Neural cell (in vitro differentiated cells): ENCODE results near the gene COQ7. TPM values are rescaled to one million over a fixed set of nuclear protein-coding genes. Genes with fewer than 3 reads are reported as not detected.

Experiments
- H2AFZ ChIP-seq: fragments of 200-600, 300-800 bp; sonication (generic), shearing (Covaris generic); 2 replicates; pipeline ENCODE4 v1.6.0; 2014; ENCODE audit warnings: low read depth, mild to moderate bottlenecking, antibody characterized with exemption, low read length, moderate library complexity
- H3F3A ChIP-seq: fragments of 200-600 bp; shearing (Covaris generic); 2 replicates; pipeline ENCODE4 v1.6.1; 2016; ENCODE audit warnings: mild to moderate bottlenecking, moderate library complexity, mixed read lengths, antibody characterized with exemption, low read length; ENCODE audit not compliant: insufficient read depth, poor library complexity, severe bottlenecking
- H3K27ac ChIP-seq: fragments of 200-600, 300-800 bp; sonication (generic), shearing (Covaris generic); 2 replicates; pipeline ENCODE4 v1.5.1; 2014; ENCODE audit warnings: mild to moderate bottlenecking, low read length, moderate library complexity
- H3K27me3 ChIP-seq: fragments of 300-800, 200-600 bp; sonication (generic), shearing (Covaris generic); 2 replicates; pipeline ENCODE4 v1.6.0; 2014; ENCODE audit warnings: mild to moderate bottlenecking, low read depth, low read length, moderate library complexity; ENCODE audit not compliant: insufficient read depth
- H3K36me3 ChIP-seq: fragments of 300-800, 200-600 bp; sonication (generic), shearing (Covaris generic); 2 replicates; pipeline ENCODE4 v1.5.1; 2014; ENCODE audit warnings: mild to moderate bottlenecking, antibody characterized with exemption, low read length, moderate library complexity; ENCODE audit not compliant: insufficient read depth
- H3K4me2 ChIP-seq: fragments of 300-800, 200-600 bp; sonication (generic), shearing (Covaris generic); 2 replicates; pipeline ENCODE4 v1.6.0; 2014; ENCODE audit warnings: mild to moderate bottlenecking, low read length
- H3K4me3 ChIP-seq: fragments of 300-800, 200-600 bp; sonication (generic), shearing (Covaris generic); 2 replicates; pipeline ENCODE4 v1.5.1; 2014; ENCODE audit warnings: mild to moderate bottlenecking, low read length, moderate library complexity
- H3K79me2 ChIP-seq: fragments of 200-600 bp; shearing (Covaris generic); replicated peaks from 2 replicates; pipeline ENCODE4 v1.6.0; 2014; ENCODE audit warnings: mild to moderate bottlenecking, low read length, moderate library complexity; ENCODE audit not compliant: insufficient read depth
- H3K9ac ChIP-seq: fragments of 300-800, 200-600 bp; sonication (generic), shearing (Covaris generic); 2 replicates; pipeline ENCODE4 v1.6.1; 2016; ENCODE audit warnings: mild to moderate bottlenecking, low read length, mixed read lengths
- H3K9me2 ChIP-seq: fragments of 200-600 bp; shearing (Covaris generic); 2 replicates; pipeline ENCODE4 v1.6.1; 2016; ENCODE audit warnings: mild to moderate bottlenecking, low read length, mixed read lengths; ENCODE audit not compliant: insufficient read depth
- H3K9me3 ChIP-seq: fragments of 200-600, 300-800 bp; sonication (generic), shearing (Covaris generic); 2 replicates; pipeline ENCODE4 v1.6.1; 2016; ENCODE audit warnings: mild to moderate bottlenecking, mixed run types, low read length, moderate library complexity, mixed read lengths
- H4K20me1 ChIP-seq: fragments of 200-600 bp; shearing (Covaris generic); 2 replicates; pipeline ENCODE4 v1.6.1; 2016; ENCODE audit warnings: mild to moderate bottlenecking, mixed run types; ENCODE audit not compliant: insufficient read depth
- CTCF ChIP-seq: fragments of 450-650 bp; IDR thresholded peaks from 2 replicates; pipeline ENCODE4 v1.5.1; 2014; ENCODE audit warnings: antibody characterized with exemption, mild to moderate bottlenecking, moderate library complexity; ENCODE audit not compliant: poor library complexity, severe bottlenecking
- EP300 ChIP-seq: fragments of 450-650 bp; conservative IDR thresholded peaks from 2 replicates; pipeline ENCODE4 v1.6.1; 2014; ENCODE audit warnings: antibody characterized with exemption, mild to moderate bottlenecking, moderate library complexity; ENCODE audit not compliant: poor library complexity, severe bottlenecking
- EZH2 ChIP-seq: fragments of 200-600, 300-800 bp; shearing (Covaris generic), sonication (generic); IDR thresholded peaks from 2 replicates; pipeline ENCODE4 v1.6.1; 2014; ENCODE audit warnings: antibody characterized with exemption, low read length, borderline replicate concordance, mild to moderate bottlenecking; ENCODE audit not compliant: insufficient read depth, poor library complexity, severe bottlenecking
- MXI1 ChIP-seq: fragments of 450-650 bp; conservative IDR thresholded peaks from 2 replicates; pipeline ENCODE4 v1.6.1; 2014; ENCODE audit warnings: antibody characterized with exemption, mild to moderate bottlenecking; ENCODE audit not compliant: poor library complexity, severe bottlenecking
- POLR2AphosphoS5 ChIP-seq: IDR thresholded peaks from 2 replicates; pipeline ENCODE4 v1.6.1; 2012
- RAD21 ChIP-seq: fragments of 450-650 bp; conservative IDR thresholded peaks from 2 replicates; pipeline ENCODE4 v1.6.1; 2014; ENCODE audit warnings: antibody characterized with exemption, mild to moderate bottlenecking, moderate library complexity
- REST ChIP-seq: IDR thresholded peaks from 2 replicates; pipeline ENCODE4 v1.6.1; 2012; ENCODE audit warnings: borderline replicate concordance
- SMC3 ChIP-seq: fragments of 450-650 bp; conservative IDR thresholded peaks from 2 replicates; pipeline ENCODE4 v1.6.1; 2014; ENCODE audit warnings: antibody characterized with exemption, mild to moderate bottlenecking, moderate library complexity; ENCODE audit not compliant: poor library complexity
- TAF1 ChIP-seq: IDR thresholded peaks from 2 replicates; pipeline ENCODE4 v1.6.1; 2012; ENCODE audit warnings: low read depth
- polyA plus RNA-seq: library from polyadenylated mRNA; depleted of rRNA; stranded (reverse); fragments of >200 nt; gene quantifications from 2 replicates; pipeline ENCODE4 v1.2.3, GENCODE V29; 2014

Gene COQ7
- polyA plus RNA-seq, 1 donor from 2014 or later = 38.5 TPM

GRCh38 chr16:19084879-19085278, 17.5 kb downstream of the COQ7 start:
- Histone ChIP-seq H3K27ac (no peak overlapping the region), H3K36me3 (peaks cover 8% of the 10 kb centered on the region), H3K27me3 (no peaks in the 10 kb centered on the region), H3K79me2 (no peaks in the 10 kb centered on the region), H3K4me2 (no peak overlapping the region), H3K4me3 (no peak overlapping the region), H2AFZ (no peak overlapping the region), H3F3A (no peaks in the 10 kb centered on the region), H3K9me2 (no peaks in the 10 kb centered on the region), H3K9me3 (no peaks in the 10 kb centered on the region), H3K9ac (no peak overlapping the region), H4K20me1 (no peaks in the 10 kb centered on the region)
- TF ChIP-seq CTCF (no peak), TAF1 (no peak), REST (no peak), SMC3 (no peak), EZH2 (no peak), EP300 (no peak), MXI1 (no peak), RAD21 (no peak), POLR2AphosphoS5 (no peak)

- Histone ChIP-seq H3K9me3 (no peaks in the 10 kb centered on the region), H3K27ac (no peak overlapping the region), H3K4me3 (peak overlapping the region; percentile 63), H3K36me3 (peaks cover 7% of the 10 kb centered on the region), H3K79me2 (no peaks in the 10 kb centered on the region), H3K9ac (no peak overlapping the region), H2AFZ (no peak overlapping the region), H3K9me2 (no peaks in the 10 kb centered on the region), H3F3A (no peaks in the 10 kb centered on the region), H3K27me3 (no peaks in the 10 kb centered on the region), H3K4me2 (no peak overlapping the region), H4K20me1 (no peaks in the 10 kb centered on the region)
- TF ChIP-seq EP300 (no peak), POLR2AphosphoS5 (no peak), EZH2 (no peak)
These were observed 18.3 kb downstream of the COQ7 start for GRCh38 chr16:19085679-19086200.
